Testis (tissue), 2 donors: ENCODE data around the gene COL2A1.

ENCODE experiments used
- POLR2A ChIP-seq: fragments of 450-650 bp; IDR thresholded peaks from one replicate; pipeline ENCODE4 v1.6.1; 2017; ENCODE audit warnings: antibody characterized with exemption, mild to moderate bottlenecking, moderate library complexity
- TF ChIP-seq, protein P1 (sequence below), 3 experiments: fragments of 450-650 bp in 2 of 3; fragments of 200-600 bp in 1 of 3; sonication (generic) in 1 of 3; IDR thresholded peaks; one replicate each; pipeline ENCODE4 v1.5.1; 2016 to 2019; ENCODE audit warnings: antibody characterized with exemption in 3 of 3, mild to moderate bottlenecking in 2 of 3, moderate library complexity in 1 of 3

DNA sequence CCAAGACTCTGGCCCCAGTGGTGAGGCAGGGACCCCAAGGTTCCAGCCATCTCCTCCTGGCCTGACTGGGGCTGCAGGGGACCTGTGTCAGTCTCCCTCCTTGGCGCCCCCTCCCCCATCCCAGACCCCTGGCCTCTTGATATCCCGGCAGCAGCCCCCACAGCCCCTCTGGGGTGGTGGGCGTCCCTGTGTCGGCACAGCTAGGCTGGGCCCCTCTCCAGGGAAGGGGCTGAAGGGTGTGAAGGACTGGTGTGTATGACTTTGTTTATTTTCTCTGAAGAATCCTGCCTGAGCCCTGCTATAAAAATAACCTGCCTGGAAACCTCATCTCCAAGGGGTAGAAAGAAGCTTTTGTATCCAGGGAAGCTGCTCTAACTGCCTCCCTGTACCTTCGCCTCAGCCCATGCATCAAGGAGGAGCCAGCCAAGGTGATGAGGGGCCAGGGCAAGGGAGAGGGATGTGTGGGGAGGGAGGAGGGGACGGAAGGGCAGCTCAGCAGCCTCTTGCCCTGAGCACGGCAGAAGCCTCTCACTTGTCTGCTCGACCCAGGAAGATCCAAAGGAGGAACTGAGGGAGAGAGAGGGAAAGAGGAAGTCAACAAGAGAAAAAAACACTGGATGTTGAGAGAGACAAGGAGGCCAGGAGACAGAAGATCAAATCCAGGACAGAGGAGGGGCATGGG is 25.4 kb upstream of the COL2A1 start:
- TF ChIP-seq POLR2A: no peak
- TF ChIP-seq, protein P1, sequence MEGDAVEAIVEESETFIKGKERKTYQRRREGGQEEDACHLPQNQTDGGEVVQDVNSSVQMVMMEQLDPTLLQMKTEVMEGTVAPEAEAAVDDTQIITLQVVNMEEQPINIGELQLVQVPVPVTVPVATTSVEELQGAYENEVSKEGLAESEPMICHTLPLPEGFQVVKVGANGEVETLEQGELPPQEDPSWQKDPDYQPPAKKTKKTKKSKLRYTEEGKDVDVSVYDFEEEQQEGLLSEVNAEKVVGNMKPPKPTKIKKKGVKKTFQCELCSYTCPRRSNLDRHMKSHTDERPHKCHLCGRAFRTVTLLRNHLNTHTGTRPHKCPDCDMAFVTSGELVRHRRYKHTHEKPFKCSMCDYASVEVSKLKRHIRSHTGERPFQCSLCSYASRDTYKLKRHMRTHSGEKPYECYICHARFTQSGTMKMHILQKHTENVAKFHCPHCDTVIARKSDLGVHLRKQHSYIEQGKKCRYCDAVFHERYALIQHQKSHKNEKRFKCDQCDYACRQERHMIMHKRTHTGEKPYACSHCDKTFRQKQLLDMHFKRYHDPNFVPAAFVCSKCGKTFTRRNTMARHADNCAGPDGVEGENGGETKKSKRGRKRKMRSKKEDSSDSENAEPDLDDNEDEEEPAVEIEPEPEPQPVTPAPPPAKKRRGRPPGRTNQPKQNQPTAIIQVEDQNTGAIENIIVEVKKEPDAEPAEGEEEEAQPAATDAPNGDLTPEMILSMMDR (IDR thresholded peaks at IDR 0.05): no peak
